Dermis blood vessel endothelial cell (primary cell): Measurements from ENCODE around the gene KIF4A. TPM values are rescaled to one million over a fixed set of nuclear protein-coding genes. Genes with fewer than 3 reads are reported as not detected.
"Not testable (repeated sequence)": the region's sequence is repeated elsewhere in the genome, so short reads cannot be mapped to it uniquely, and the experiment has no call there.

Experiments
- DNase-seq: peaks from one replicate; pipeline ENCODE4 v3.0.0; 2010
- total RNA-seq: library from RNA; depleted of rRNA; stranded (reverse); fragments of >200 nt; gene quantifications from 2 replicates; pipeline ENCODE4 v1.2.3, GENCODE V29; 2014

Gene KIF4A
- total RNA-seq, 1 donor from 2014 or later = 7.7 TPM

GRCh38 chrX:70292788-70293187 is 2.9 kb downstream of the KIF4A start:
- no peak for DNase-seq

DNA sequence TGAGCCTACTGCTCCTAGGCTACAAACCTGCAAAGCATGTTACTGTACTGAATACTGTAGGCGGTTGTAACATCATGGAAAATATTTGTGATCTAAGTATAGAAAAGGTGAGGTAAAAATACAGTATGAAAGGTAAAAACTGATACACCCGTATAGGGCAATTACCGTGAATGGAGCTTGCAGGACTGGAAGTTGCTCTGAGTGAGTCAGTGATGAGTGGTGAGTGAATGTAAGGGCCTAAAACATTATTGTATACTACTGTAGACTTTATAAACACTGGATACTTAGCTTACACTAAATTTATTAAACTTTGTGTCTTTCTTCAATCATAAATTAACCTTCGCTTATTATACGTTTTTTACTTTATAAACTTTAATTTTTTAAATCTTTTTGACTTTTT is 3.7 kb downstream of the KIF4A start:
- peak; percentile 5 for DNase-seq

DNA sequence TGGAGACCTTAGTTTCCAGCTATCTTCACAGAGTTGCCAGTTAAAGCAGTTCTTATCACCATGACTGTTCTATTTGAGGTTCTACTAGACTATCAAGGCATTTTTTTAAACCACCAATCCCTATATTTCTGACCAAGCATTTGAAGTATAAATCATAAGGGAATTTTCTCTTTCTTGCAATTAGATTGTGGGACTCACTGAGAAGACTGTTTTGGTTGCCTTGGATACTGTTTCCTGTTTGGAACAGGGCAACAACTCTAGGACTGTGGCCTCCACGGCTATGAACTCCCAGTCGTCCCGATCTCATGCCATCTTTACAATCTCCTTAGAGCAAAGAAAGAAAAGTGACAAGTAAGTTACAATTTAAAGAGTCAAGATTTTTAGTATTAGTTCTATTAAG is 11.8 kb downstream of the KIF4A start:
- DNase-seq = peak; percentile 81

DNA sequence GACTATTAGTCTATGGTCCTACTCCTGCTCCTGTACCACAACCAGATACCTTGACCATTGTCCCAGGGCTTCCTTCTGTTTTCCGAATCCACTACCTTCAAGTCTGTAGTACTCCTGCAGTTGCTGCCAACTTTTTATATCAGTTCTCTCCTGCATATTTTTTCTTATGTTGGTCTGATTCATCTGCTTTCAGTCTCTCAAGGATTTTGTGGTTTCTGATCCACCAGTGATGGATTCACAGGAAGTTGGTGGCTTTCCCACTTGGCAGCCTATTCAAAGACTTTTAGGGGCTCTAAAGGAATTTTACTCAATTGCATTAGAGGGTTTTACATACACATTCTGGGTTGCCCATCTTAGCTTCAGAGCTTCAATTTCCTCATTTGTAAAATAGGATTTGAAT is 23.6 kb downstream of the KIF4A start:
- DNase-seq = no peak

DNA sequence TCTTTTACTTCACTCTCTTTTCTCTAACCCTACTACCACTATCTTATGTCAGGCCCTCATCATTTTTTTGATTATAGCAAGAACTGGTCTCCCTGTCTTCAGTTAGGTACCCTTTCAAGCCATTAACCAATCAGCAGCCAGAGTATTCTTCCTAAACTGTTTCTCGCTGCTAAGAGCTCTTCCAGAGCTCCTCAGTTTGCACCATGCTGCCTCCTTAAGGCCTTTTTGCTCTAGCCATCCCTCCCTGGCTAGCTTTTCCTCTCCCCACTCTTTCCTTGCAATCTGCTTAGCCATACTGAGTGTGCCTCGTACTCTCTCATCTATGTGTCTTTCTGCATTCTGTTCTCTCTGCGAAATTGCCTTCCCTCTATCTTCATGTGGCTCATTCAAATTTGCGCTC is 32.9 kb downstream of the KIF4A start:
- peak; percentile 5 for DNase-seq

DNA sequence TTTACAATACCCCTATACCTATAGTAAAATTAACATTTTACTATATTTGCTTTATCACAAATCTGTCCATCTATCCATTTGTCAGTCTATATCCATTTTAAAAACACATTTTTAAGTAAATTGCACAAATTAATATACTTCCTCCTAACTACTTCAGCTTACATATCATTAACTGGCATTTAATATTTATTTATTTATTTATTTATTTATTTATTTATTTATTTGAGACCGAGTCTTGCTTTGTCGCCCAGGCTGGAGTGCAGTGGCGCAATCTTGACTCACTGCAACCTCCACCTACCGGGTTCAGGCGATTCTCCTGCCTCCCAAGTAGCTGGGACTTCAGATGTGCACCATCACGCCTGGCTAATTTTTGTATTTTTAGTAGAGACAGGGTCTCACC is 33.7 kb downstream of the KIF4A start:
- DNase-seq = not testable (repeated sequence)

DNA sequence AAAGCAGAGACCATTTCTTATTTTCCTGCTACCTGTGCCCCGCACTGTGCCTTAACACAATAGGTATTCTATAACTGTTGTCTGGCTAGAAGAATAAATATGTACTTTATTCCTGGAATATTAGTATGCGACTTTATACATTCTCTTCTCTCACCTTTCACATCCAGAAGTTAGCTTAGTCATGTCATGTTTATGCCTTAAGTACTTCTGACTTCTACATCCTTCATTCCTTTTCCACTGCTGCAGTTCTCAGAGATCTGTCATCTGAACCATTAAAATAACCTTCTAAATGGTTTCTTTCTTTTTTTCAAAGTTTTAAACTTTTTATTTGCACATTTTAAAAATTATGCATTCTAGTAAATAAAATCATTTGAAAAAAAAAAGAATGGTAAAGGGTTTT is 34.4 kb downstream of the KIF4A start:
- DNase-seq = no peak

DNA sequence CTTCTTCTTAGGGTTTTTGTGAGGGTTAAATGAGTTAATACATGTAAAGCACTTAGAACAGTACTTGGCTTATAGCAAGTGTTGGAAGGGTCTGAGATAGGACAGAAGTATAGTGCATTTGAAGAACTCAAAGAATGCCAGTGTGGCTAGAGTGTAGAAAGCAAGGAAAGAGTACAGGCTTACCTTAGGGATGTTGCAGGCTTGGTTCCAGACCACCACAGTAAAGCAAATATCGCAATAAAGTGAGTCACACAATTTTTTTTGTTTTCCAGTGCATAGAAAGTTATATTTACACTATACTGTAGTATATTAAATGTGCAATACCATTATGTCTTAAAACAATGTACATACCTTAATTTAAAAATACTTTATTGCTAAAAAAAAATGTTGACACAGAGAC is 41.3 kb downstream of the KIF4A start:
- no peak for DNase-seq

DNA sequence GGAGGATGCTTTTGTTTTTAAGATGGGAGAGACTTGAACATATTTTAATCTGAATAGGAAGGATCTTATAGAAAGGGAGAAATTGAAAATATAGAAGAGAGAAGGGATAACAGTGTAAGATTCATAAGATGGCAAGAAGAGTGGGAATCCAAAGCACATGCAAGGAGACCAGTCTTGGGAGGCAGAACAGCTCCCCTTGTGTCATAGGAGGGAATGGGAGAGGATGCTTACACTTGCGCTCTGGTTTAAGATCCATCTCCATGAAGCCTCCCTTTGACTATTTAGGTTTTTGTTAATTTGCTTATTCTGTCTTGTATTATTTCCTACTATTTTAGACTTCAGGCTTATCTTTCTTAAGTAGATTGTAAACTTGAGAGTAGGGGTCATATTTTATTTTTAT is 42.7 kb downstream of the KIF4A start:
- DNase-seq = no peak

DNA sequence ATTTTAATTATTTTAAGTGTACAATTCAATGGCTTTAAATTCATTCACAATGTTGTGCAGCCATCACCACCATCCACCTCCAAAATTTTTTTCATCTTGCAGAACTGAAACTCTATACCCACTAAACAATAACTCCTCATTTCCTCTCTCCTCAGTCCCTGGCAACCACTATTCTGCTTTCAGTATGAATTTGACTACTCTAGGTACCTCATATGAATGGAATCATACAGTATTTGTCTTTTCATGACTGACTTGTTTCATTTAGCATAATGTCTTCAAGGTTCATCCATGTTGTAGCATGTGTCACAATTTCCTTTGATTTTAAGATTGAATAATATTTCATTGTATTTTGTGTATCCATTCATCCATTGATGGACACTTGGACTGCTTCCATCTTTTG is 46.9 kb downstream of the KIF4A start:
- no peak for DNase-seq

DNA sequence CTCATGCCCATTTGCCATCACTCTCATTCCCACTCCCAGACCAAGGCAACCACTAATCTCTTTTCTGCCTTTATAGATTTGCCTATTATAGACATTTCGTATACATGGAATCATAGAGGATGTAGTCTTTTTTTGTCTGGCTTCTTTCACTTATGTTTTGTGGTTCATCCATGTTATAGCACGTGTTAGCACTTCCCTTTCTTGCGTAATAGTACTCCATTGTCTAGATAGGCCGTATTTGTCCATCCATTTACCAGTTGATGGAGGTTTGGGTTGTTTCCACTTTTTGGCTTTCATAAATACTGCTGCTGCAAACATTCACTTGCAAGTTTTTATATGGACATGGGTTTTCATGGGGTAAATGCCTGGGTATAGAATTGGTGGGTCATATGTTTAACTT is 48.4 kb downstream of the KIF4A start:
- no peak for DNase-seq

DNA sequence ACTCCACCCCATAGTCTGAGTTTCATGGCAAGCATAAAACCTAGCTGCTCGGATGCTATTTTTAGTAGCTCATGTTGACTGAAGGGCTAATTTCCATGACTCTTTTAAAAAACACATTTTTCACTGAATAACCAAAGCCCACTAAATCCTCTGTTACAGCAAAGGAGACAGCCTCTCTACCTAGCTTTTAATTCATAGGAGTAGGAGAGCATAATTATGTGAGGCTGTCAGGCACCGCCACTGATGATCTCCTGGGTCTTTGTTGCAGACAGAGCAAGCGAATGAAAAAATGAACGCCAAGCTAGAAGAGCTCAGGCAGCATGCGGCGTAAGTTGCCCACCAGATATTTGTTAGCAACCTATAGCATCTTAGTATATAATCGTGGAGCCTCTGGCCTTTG is 53.5 kb downstream of the KIF4A start:
- no peak for DNase-seq

DNA sequence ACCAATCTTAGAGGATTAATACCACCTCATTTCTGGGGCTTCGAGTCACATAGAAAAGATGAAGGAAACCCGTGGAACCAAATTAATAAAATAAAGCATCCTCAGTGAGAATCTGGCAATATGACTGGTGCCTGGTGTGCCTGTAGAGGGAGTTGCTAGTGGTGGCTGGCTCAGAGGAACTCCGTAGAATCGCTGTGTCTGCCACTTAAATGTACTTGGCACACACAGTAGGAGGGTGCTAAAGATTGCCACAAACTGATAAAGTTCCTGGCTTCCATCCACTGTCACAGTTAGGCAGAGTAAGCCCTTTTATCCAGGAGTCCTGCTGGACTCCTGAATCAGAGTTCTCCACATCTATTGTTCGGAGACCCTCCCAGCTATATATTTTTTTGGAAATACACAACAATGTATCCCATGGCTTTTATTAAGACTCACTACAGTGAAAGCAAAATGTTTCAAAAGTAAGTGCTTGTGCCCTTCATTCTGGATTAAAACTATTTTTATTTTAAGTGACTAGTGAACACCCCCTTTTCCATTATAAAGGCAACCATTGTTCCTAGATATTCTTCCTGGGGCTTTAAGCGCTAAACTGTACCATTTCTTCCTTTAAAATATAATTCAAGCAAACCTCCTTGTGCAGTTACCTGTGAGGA is 56.6 kb downstream of the KIF4A start:
- DNase-seq = no peak

DNA sequence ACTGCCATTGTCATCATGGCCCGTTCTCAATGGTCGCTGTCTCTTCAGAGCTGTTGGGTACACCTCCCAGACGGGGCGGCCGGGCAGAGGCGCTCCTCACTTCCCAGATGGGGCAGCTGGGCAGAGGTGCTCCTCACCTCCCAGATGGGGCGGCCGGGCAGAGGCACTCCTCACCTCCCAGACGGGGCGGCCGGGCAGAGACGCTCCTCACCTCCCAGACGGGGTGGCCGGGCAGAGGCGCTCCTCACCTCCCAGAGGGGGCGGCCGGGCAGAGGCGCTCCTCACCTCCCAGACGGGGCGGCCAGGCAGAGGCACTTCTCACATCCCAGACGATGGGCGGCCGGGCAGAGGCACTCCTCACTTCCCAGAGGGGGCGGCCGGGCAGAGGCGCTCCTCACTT is 58.9 kb downstream of the KIF4A start:
- DNase-seq = not testable (repeated sequence)

DNA sequence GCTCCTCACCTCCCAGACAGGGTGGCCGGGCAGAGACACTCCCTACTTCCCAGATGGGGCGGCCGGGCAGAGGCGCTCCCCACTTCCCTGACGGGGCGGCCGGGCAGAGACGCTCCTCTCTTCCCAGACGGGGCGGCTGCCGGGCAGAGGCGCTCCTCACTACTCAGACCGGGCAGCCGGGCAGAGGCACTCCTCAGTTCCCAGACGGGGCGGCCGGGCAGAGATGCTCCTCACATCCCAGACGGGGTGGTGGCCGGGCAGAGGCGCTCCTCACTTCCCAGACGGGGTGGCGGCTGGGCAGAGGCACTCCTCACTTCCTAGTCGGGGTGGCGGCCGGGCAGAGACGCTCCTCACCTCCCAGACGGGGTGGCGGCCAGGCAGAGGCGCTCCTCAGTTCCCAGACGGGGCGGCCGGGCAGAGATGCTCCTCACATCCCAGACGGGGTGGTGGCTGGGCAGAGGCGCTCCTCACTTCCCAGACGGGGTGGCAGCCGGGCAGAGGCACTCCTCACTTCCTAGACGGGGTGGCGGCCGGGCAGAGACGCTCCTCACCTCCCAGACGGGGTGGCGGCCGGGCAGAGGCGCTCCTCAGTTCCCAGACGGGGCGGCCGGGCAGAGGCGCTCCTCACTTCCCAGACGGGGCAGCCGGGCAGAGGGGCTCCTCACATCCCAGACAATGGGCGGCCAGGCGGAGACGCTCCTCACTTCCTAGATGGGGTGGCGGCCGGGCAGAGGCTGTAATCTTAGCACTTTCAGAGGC is 59.6 kb downstream of the KIF4A start:
- DNase-seq = not testable (repeated sequence)

DNA sequence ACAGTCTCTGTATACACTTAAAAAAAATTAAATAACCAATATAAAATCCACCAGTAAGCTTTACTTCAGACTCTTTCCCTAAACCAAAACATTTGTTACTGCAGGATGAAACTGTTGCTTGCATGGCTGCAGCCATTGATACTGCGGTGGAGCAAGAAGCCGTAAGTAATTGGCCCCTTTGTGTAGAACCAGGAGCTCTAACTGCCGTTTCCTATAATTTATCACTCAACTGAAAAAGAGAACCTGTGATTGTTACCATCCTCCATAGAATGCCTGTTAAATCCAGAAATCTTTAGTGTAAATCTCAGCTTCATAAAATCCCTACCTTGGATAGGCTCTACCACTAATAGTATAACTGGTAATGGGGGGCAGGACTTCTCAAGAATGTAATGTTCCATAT is 62.6 kb downstream of the KIF4A start:
- no peak for DNase-seq

GRCh38 chrX:70353514-70353913 is 63.6 kb downstream of the KIF4A start:
- peak; percentile 7 for DNase-seq

GRCh38 chrX:70354716-70355115 is 64.8 kb downstream of the KIF4A start:
- peak; percentile 10 for DNase-seq

DNA sequence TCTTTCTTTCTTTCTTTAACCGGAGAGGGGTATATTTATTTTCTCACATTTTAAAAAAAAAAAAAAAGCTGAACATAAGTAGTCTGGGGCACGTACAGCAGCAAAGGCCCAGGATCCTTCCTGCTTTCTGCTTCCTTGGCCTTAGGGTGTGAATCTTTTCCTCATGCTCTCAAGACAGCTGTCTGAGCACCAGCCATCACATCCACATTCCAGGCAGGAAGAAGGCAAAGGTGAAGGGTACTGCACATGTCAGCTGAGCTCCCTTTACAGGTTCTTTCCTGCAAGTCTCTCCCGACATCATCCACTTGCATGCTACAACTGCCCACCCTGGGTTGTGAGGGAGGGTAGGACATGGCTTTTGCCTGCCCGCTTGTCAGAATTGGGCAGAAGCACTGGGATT is 69.6 kb downstream of the KIF4A start:
- no peak for DNase-seq

GRCh38 chrX:70360366-70360765 is 70.5 kb downstream of the KIF4A start:
- no peak for DNase-seq

DNA sequence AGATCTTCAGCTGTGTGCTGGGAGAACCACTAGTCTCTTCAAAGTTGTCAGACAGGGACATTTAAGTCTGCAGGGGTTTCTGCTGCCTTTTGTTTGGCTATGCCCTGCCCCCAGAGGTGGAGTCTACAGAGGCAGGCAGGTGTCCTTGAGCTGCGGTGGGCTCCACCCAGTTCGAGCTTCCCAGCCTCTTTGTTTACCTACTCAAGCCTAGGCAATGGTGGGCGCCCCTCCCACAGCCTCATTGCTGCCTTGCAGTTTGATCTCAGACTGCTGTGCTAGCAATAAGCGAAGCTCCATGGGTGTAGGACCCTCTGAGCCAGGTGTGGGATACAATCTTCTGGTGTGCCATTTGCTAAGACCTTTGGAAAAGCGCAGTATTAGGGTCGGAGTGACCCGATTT is 78.8 kb downstream of the KIF4A start:
- DNase-seq = not testable (repeated sequence)

- no peak for DNase-seq
These were observed 96.3 kb downstream of the KIF4A start for GRCh38 chrX:70386235-70386634.

- DNase-seq = peak; percentile 24
These were observed 109.0 kb downstream of the KIF4A start for GRCh38 chrX:70398899-70399298.

DNA sequence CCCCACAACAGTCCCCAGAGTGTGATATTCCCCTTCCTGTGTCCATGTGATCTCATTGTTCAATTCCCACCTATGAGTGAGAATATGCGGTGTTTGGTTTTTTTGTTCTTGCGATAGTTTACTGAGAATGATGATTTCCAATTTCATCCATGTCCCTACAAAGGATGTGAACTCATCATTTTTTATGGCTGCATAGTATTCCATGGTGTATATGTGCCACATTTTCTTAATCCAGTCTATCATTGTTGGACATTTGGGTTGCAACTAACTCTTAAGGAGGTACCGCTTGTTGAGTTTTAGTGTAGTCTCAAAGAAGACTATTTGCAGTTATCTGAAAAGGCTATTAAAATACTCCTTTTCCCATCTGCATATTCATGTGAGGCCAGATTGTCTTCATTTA is 110.3 kb downstream of the KIF4A start:
- DNase-seq = not testable (repeated sequence)

- no peak for DNase-seq
These were observed 112.8 kb downstream of the KIF4A start for GRCh38 chrX:70402721-70403120.
